GM10847 (cell line): ENCODE measurements around the gene NFYA.

ENCODE experiments used
- POLR2A ChIP-seq: IDR thresholded peaks from 2 replicates; pipeline ENCODE4 v1.6.1; 2011; ENCODE audit not compliant: insufficient read length; ENCODE audit errors: extremely low read depth

The NFYA gene

GRCh38 chr6:41072836-41073202 is at the start of gene NFYA:
TSS of gene NFYA (plus strand) at chr6:41072974. CDS start at chr6:41079090, 6,116 bp downstream.
- no peak for TF ChIP-seq POLR2A

GRCh38 chr6:41023114-41023513 is 49.7 kb upstream of the NFYA start:
- TF ChIP-seq POLR2A: no peak

- TF ChIP-seq POLR2A: no peak
Observed at GRCh38 chr6:41025966-41026530, 46.7 kb upstream of the NFYA start.

- TF ChIP-seq POLR2A: no peak
Observed at GRCh38 chr6:41027241-41027640, 45.5 kb upstream of the NFYA start.

- TF ChIP-seq POLR2A: peak; percentile 42
Observed at GRCh38 chr6:41027799-41028560, 44.8 kb upstream of the NFYA start.

GRCh38 chr6:41028561-41029412 is 44.0 kb upstream of the NFYA start:
- TF ChIP-seq POLR2A: no peak

- TF ChIP-seq POLR2A: no peak
Observed at GRCh38 chr6:41032830-41033229, 39.9 kb upstream of the NFYA start.

- TF ChIP-seq POLR2A: no peak
Observed at GRCh38 chr6:41033776-41034175, 39.0 kb upstream of the NFYA start.

- TF ChIP-seq POLR2A: no peak
Observed at GRCh38 chr6:41036186-41036585, 36.6 kb upstream of the NFYA start.

GRCh38 chr6:41036601-41037000 is 36.2 kb upstream of the NFYA start:
- no peak for TF ChIP-seq POLR2A

- TF ChIP-seq POLR2A: no peak
Observed at GRCh38 chr6:41037107-41037900, 35.5 kb upstream of the NFYA start.

GRCh38 chr6:41038205-41038604 is 34.6 kb upstream of the NFYA start:
- TF ChIP-seq POLR2A: no peak

- no peak for TF ChIP-seq POLR2A
Observed at GRCh38 chr6:41039060-41039998, 33.4 kb upstream of the NFYA start, which contains the start of gene UNC5CL. TSS of gene UNC5CL (minus strand) at chr6:41039221. CDS start at chr6:41035074, 4,147 bp downstream.
